H9 (cell line): ENCODE data around the gene TIMM17A. TPM values are rescaled to one million over a fixed set of nuclear protein-coding genes. Genes with fewer than 3 reads are reported as not detected.
A peak's percentile ranks its signal among the peaks of the same experiment; 100 is the strongest.

ENCODE experiments used
- DNase-seq: peaks from one replicate; pipeline ENCODE4 v3.0.0-alpha.2; 2017
- H2AFZ ChIP-seq: one replicate; pipeline ENCODE4 v1.6.1; 2013; ENCODE audit warnings: mild to moderate bottlenecking, low read length, control low read depth, moderate library complexity
- H2AK5ac ChIP-seq: 2 replicates; pipeline ENCODE4 v1.6.1; 2013; ENCODE audit warnings: low read length, control low read depth, mixed read lengths; ENCODE audit not compliant: insufficient read length
- H2BK120ac ChIP-seq: one replicate; pipeline ENCODE4 v1.6.1; 2013; ENCODE audit warnings: low read depth, mild to moderate bottlenecking, low read length, control low read depth, inconsistent platforms; ENCODE audit not compliant: poor library complexity, severe bottlenecking
- H2BK12ac ChIP-seq: 2 replicates; pipeline ENCODE4 v1.6.1; 2013; ENCODE audit warnings: low read length, control low read depth, mixed read lengths, low read depth; ENCODE audit not compliant: insufficient read length
- H2BK15ac ChIP-seq: 2 replicates; pipeline ENCODE4 v1.6.1; 2013; ENCODE audit warnings: low read depth, low read length, control low read depth
- H2BK20ac ChIP-seq: one replicate; pipeline ENCODE4 v1.6.1; 2013; ENCODE audit warnings: low read depth, mild to moderate bottlenecking, low read length, control low read depth, inconsistent platforms; ENCODE audit not compliant: poor library complexity, severe bottlenecking
- H2BK5ac ChIP-seq: 2 replicates; pipeline ENCODE4 v1.6.1; 2013; ENCODE audit warnings: low read length, control low read depth, mixed read lengths; ENCODE audit not compliant: insufficient read length
- H3K14ac ChIP-seq: 2 replicates; pipeline ENCODE4 v1.6.1; 2013; ENCODE audit warnings: low read length, control low read depth; ENCODE audit not compliant: insufficient read depth
- H3K18ac ChIP-seq: 2 replicates; pipeline ENCODE4 v1.6.1; 2013; ENCODE audit warnings: low read depth, mild to moderate bottlenecking, mixed read lengths, low read length, control low read depth; ENCODE audit not compliant: insufficient read length
- H3K23ac ChIP-seq: 2 replicates; pipeline ENCODE4 v1.6.1; 2013; ENCODE audit warnings: low read length, control low read depth, mixed read lengths, low read depth; ENCODE audit not compliant: insufficient read length
- H3K23me2 ChIP-seq: 2 replicates; pipeline ENCODE4 v1.6.1; 2013; ENCODE audit warnings: low read depth, mild to moderate bottlenecking, mixed read lengths, low read length, control low read depth; ENCODE audit not compliant: insufficient read length, poor library complexity, severe bottlenecking
- H3K27ac ChIP-seq: 2 replicates; pipeline ENCODE4 v1.5.1; 2013; ENCODE audit warnings: low read length, control low read depth, mixed read lengths, low read depth; ENCODE audit not compliant: insufficient read length
- H3K27me3 ChIP-seq: 2 replicates; pipeline ENCODE4 v1.6.1; 2013; ENCODE audit warnings: low read length, control low read depth, inconsistent platforms; ENCODE audit not compliant: insufficient read depth
- H3K4ac ChIP-seq: 2 replicates; pipeline ENCODE4 v1.6.1; 2013; ENCODE audit warnings: low read depth, mild to moderate bottlenecking, control low read depth, inconsistent platforms, low read length, moderate library complexity
- H3K4me1 ChIP-seq: 2 replicates; pipeline ENCODE4 v1.6.1; 2013; ENCODE audit warnings: low read length, control low read depth, inconsistent platforms; ENCODE audit not compliant: insufficient read depth
- H3K4me2 ChIP-seq: 2 replicates; pipeline ENCODE4 v1.6.1; 2013; ENCODE audit warnings: low read length, control low read depth, mixed read lengths; ENCODE audit not compliant: insufficient read length, insufficient read depth
- H3K56ac ChIP-seq: 2 replicates; pipeline ENCODE4 v1.6.1; 2013; ENCODE audit warnings: low read depth, mild to moderate bottlenecking, mixed read lengths, low read length, control low read depth; ENCODE audit not compliant: insufficient read length
- H3K79me1 ChIP-seq: 2 replicates; pipeline ENCODE4 v1.6.1; 2013; ENCODE audit warnings: low read depth, mild to moderate bottlenecking, moderate library complexity, low read length, control low read depth, inconsistent platforms; ENCODE audit not compliant: insufficient read depth, poor library complexity, severe bottlenecking
- H3K79me2 ChIP-seq: 2 replicates; pipeline ENCODE4 v1.6.1; 2013; ENCODE audit warnings: low read length, control low read depth, inconsistent platforms; ENCODE audit not compliant: insufficient read depth
- H3K9ac ChIP-seq: 2 replicates; pipeline ENCODE4 v1.6.1; 2013; ENCODE audit warnings: low read length, control low read depth, mixed read lengths; ENCODE audit not compliant: insufficient read length; ENCODE audit errors: extremely low read depth
- H3K9me3 ChIP-seq: one replicate; pipeline ENCODE4 v1.6.1; 2013; ENCODE audit warnings: low read depth, low read length, inconsistent platforms; ENCODE audit not compliant: control insufficient read depth
- H3T11ph ChIP-seq: one replicate; pipeline ENCODE4 v1.6.1; 2013; ENCODE audit warnings: mild to moderate bottlenecking, low read length, control low read depth, inconsistent platforms
- H4K20me1 ChIP-seq: one replicate; pipeline ENCODE4 v1.6.1; 2013; ENCODE audit not compliant: control insufficient read depth, insufficient read length, insufficient read depth
- H4K5ac ChIP-seq: 2 replicates; pipeline ENCODE4 v1.6.1; 2013; ENCODE audit warnings: low read depth, mild to moderate bottlenecking, mixed read lengths, low read length, control low read depth; ENCODE audit not compliant: insufficient read length
- H4K8ac ChIP-seq: replicated peaks from 2 replicates; pipeline ENCODE4 v1.6.1; 2013; ENCODE audit warnings: low read length, control low read depth, mixed read lengths, low read depth; ENCODE audit not compliant: insufficient read length
- H4K91ac ChIP-seq: 2 replicates; pipeline ENCODE4 v1.6.1; 2013; ENCODE audit warnings: low read depth, mild to moderate bottlenecking, moderate library complexity, mixed read lengths, low read length, control low read depth; ENCODE audit not compliant: insufficient read length
- H3K27ac Mint-ChIP-seq, 3 experiments: 2 replicates in 2 of 3; 3 replicates in 1 of 3; pipeline ENCODE4 v1.8.0; 2020 to 2021; ENCODE audit warnings: mixed read lengths in 3 of 3, mild to moderate bottlenecking in 1 of 3, moderate library complexity in 1 of 3
- H3K27me3 Mint-ChIP-seq: 2 replicates; pipeline ENCODE4 v1.8.0; 2021; ENCODE audit warnings: low read depth, mild to moderate bottlenecking, moderate library complexity, mixed read lengths
- H3K36me3 Mint-ChIP-seq, 3 experiments: 2 replicates in 2 of 3; 3 replicates in 1 of 3; pipeline ENCODE4 v1.8.0; 2020 to 2021; ENCODE audit warnings: low read depth in 3 of 3, mixed read lengths in 3 of 3; ENCODE audit not compliant: insufficient read depth in 1 of 3
- H3K4me1 Mint-ChIP-seq, 2 experiments: 2 replicates each; pipeline ENCODE4 v1.8.0; 2020; ENCODE audit warnings: mixed read lengths in 2 of 2
- H3K4me3 Mint-ChIP-seq, 2 experiments: 2 replicates in 1 of 2; 3 replicates in 1 of 2; pipeline ENCODE4 v1.8.0; 2020 to 2021; ENCODE audit warnings: mild to moderate bottlenecking in 2 of 2, mixed read lengths in 2 of 2, moderate library complexity in 1 of 2
- H3K9me3 Mint-ChIP-seq, 2 experiments: 2 replicates in 1 of 2; 3 replicates in 1 of 2; pipeline ENCODE4 v1.8.0; 2020; ENCODE audit warnings: mild to moderate bottlenecking in 2 of 2, mixed read lengths in 2 of 2, moderate library complexity in 1 of 2
- WGBS: extraction: QIAGEN DNeasy Blood & Tissue Kit; methylation state at CpG from one replicate; pipeline ENCODE4 v1.1.7; 2013; ENCODE audit warnings: missing lambda C conversion rate, low lambda C conversion rate, mixed read lengths; ENCODE audit not compliant: insufficient read length; ENCODE audit errors: extremely low coverage; 5-methylcytosine and 5-hydroxymethylcytosine counted together
- total RNA-seq: library from RNA; stranded (reverse); gene quantifications from 2 replicates; pipeline ENCODE4 v1.2.1, GENCODE V29; 2021
- TF ChIP-seq, protein P1 (sequence below): fragments of 200-600 bp; sonication (generic); conservative IDR thresholded peaks from 3 replicates; pipeline ENCODE4 v1.8.0; 2021; ENCODE audit warnings: antibody characterized with exemption, mild to moderate bottlenecking

The TIMM17A gene
- total RNA-seq, 1 experiment from 2014 or later, result 60.9 TPM

DNA sequence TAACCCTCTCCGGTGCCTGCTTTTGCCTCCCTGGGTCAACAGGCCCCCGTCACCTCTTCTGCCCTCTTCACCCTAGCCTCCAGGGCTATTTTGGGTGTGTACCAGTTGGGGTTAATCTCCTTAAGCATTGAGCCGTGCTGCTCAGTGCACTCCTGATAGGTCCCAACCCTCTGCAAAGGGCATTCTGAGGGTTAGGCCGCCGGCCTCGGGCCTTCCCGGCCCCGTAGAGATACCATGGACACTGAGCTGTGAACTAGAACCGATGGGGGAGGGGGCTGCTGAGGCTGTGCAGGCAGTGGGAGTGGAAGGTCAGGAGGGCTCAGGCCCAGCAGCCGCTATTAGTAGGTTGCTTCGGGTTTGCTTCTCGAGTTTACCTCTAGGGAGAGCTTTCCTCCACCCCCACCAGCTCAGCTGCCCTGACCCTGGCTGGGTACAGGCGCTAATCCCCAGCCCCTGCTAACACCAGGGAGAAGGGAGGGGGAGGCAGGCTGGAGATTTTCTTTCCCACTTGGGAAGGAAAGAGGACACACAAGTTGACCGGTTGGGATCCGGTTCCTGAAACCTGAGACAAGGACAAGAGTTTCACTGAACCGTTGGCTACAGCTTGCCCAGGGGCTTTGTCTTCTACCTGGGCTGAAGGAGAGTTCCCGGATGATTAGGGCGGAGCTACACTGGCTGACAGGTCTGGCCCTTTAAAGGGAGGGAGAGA, 13.7 kb upstream of the TIMM17A start:
- no peaks in the 10 kb centered on the region for H3K9me3 Mint-ChIP-seq
- no CpG with 5 or more reads among the region's 18 CpGs for WGBS
- H3K27ac Mint-ChIP-seq, result peak overlapping the region; percentile 95 to 99 (median 98)
- Histone ChIP-seq H2BK20ac (no peak overlapping the region), H3K18ac (peak overlapping the region; percentile 92), H3K79me2 (no peaks in the 10 kb centered on the region), H2BK5ac (peak overlapping the region; percentile 55), H3K23me2 (peaks cover 6% of the 10 kb centered on the region), H2AK5ac (no peak overlapping the region), H2BK15ac (no peak overlapping the region), H4K20me1 (no peaks in the 10 kb centered on the region), H3K27ac (peak overlapping the region; percentile 90), H4K5ac (peak overlapping the region; percentile 33), H3K79me1 (no peaks in the 10 kb centered on the region), H4K8ac (no peak overlapping the region), H3K4me1 (peaks cover 6% of the 10 kb centered on the region), H2BK12ac (no peak overlapping the region), H3K9ac (peak overlapping the region; percentile 37), H3K56ac (peak overlapping the region; percentile 18), H2AFZ (peak overlapping the region; percentile 40), H3K14ac (peak overlapping the region; percentile 89), H3K27me3 (no peaks in the 10 kb centered on the region), H3K9me3 (no peaks in the 10 kb centered on the region), H2BK120ac (no peak overlapping the region), H3T11ph (no peak overlapping the region), H4K91ac (no peak overlapping the region), H3K4ac (no peak overlapping the region; the same call in 1 of the 2 replicates), H3K4me2 (peak overlapping the region; percentile 60), H3K23ac (no peak overlapping the region)
- TF ChIP-seq, protein P1, sequence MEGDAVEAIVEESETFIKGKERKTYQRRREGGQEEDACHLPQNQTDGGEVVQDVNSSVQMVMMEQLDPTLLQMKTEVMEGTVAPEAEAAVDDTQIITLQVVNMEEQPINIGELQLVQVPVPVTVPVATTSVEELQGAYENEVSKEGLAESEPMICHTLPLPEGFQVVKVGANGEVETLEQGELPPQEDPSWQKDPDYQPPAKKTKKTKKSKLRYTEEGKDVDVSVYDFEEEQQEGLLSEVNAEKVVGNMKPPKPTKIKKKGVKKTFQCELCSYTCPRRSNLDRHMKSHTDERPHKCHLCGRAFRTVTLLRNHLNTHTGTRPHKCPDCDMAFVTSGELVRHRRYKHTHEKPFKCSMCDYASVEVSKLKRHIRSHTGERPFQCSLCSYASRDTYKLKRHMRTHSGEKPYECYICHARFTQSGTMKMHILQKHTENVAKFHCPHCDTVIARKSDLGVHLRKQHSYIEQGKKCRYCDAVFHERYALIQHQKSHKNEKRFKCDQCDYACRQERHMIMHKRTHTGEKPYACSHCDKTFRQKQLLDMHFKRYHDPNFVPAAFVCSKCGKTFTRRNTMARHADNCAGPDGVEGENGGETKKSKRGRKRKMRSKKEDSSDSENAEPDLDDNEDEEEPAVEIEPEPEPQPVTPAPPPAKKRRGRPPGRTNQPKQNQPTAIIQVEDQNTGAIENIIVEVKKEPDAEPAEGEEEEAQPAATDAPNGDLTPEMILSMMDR, result peak; percentile 20; the same call in 1 of the 3 replicates
- peak; percentile 95 for DNase-seq
- H3K27me3 Mint-ChIP-seq, result peaks cover 12% of the 10 kb centered on the region
- H3K4me1 Mint-ChIP-seq, result peaks cover 22 to 43% of the 10 kb centered on the region in 2 experiments
- H3K36me3 Mint-ChIP-seq, result no peaks in the 10 kb centered on the region
- H3K4me3 Mint-ChIP-seq, result peak overlapping the region; percentile 57 to 76
